DOHH2 (cell line): Measurements from ENCODE around the gene ACTA2.

Experiments used
- H3F3A ChIP-seq: fragments of 200-600 bp; sonication (generic), shearing (Covaris generic); 2 replicates; pipeline ENCODE4 v1.6.0; 2016; ENCODE audit warnings: antibody characterized with exemption, mild to moderate bottlenecking; ENCODE audit not compliant: control insufficient read depth, insufficient read depth
- H3K27ac ChIP-seq: fragments of 200-600 bp; sonication (generic); 2 replicates; pipeline ENCODE4 v1.5.1; 2014; ENCODE audit warnings: low read depth, mild to moderate bottlenecking, low read length, moderate library complexity
- H3K27me3 ChIP-seq: fragments of 200-600 bp; sonication (generic); 2 replicates; pipeline ENCODE4 v1.6.1; 2014; ENCODE audit warnings: mild to moderate bottlenecking, low read length, mixed read lengths; ENCODE audit not compliant: control insufficient read depth
- H3K36me3 ChIP-seq: fragments of 200-600 bp; sonication (generic); 2 replicates; pipeline ENCODE4 v1.6.1; 2014; ENCODE audit warnings: mild to moderate bottlenecking, low read length, moderate library complexity, mixed read lengths; ENCODE audit not compliant: control insufficient read depth
- H3K4me1 ChIP-seq: fragments of 200-600 bp; sonication (generic); 2 replicates; pipeline ENCODE4 v1.6.1; 2014; ENCODE audit warnings: mild to moderate bottlenecking, low read length, mixed read lengths; ENCODE audit not compliant: control insufficient read depth
- H3K4me2 ChIP-seq: fragments of 200-600 bp; sonication (generic); 2 replicates; pipeline ENCODE4 v1.6.0; 2014; ENCODE audit warnings: mild to moderate bottlenecking, low read length, moderate library complexity
- H3K4me3 ChIP-seq: fragments of 200-600 bp; sonication (generic); 2 replicates; pipeline ENCODE4 v1.5.1; 2014; ENCODE audit warnings: mild to moderate bottlenecking, low read length, mixed read lengths
- H3K79me2 ChIP-seq: fragments of 200-600 bp; sonication (generic); 2 replicates; pipeline ENCODE4 v1.6.1; 2014; ENCODE audit warnings: mild to moderate bottlenecking, low read length, mixed read lengths; ENCODE audit not compliant: control insufficient read depth
- H3K9me2 ChIP-seq: fragments of 200-600 bp; sonication (generic); replicated peaks from 2 replicates; pipeline ENCODE4 v1.6.1; 2014; ENCODE audit warnings: mild to moderate bottlenecking, low read length, mixed read lengths; ENCODE audit not compliant: control insufficient read depth
- H3K9me3 ChIP-seq: fragments of 200-600 bp; sonication (generic); 2 replicates; pipeline ENCODE4 v1.6.1; 2014; ENCODE audit warnings: antibody characterized with exemption, low read length, mixed read lengths; ENCODE audit not compliant: control insufficient read depth, insufficient read depth
- H4K20me1 ChIP-seq: fragments of 200-600 bp; sonication (generic); 2 replicates; pipeline ENCODE4 v1.6.0; 2014; ENCODE audit warnings: low read depth, mild to moderate bottlenecking, antibody characterized with exemption, low read length, moderate library complexity; ENCODE audit not compliant: control insufficient read depth, insufficient read depth
- CTCF ChIP-seq: fragments of 200-600 bp; sonication (generic); IDR thresholded peaks from one replicate; pipeline ENCODE4 v1.5.1; 2014; ENCODE audit warnings: antibody characterized with exemption, mild to moderate bottlenecking, low read depth, low read length; ENCODE audit not compliant: poor library complexity, severe bottlenecking
- EZH2phosphoT487 ChIP-seq: fragments of 200-600 bp; sonication (generic); IDR thresholded peaks from 2 replicates; pipeline ENCODE4 v1.6.1; 2017; ENCODE audit warnings: borderline replicate concordance, mild to moderate bottlenecking, antibody characterized with exemption, low read length, moderate library complexity, mixed read lengths

ACTA2 gene

DNA sequence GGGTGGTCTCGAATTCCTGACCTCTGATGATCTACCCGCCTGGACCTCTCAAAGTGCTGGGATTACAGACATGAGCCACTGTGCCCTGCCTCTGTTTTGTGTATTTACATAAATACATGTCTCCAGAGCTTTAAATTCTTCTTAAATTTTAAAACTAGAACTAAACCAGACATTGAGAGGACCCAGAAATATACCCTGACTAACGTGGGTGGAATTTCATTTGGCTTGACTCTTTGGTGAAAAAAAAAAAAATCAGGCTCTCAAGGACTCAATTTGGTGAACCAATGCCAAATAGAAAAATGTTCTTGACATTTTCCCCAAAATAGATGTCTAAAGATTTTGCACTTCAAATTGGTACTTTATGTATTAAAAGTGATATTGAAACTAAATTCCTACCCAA is 21.4 kb upstream of the ACTA2 start:
- Histone ChIP-seq H3F3A (no peaks in the 10 kb centered on the region), H3K4me1 (peaks cover 9% of the 10 kb centered on the region), H3K9me2 (no peaks in the 10 kb centered on the region), H3K4me2 (no peak overlapping the region), H3K9me3 (no peaks in the 10 kb centered on the region), H3K4me3 (no peak overlapping the region), H3K27me3 (peaks cover 3% of the 10 kb centered on the region; the same call in 1 of the 2 replicates), H3K79me2 (no peaks in the 10 kb centered on the region), H4K20me1 (no peaks in the 10 kb centered on the region), H3K36me3 (no peaks in the 10 kb centered on the region), H3K27ac (no peak overlapping the region)
- TF ChIP-seq EZH2phosphoT487 (no peak), CTCF (no peak)

DNA sequence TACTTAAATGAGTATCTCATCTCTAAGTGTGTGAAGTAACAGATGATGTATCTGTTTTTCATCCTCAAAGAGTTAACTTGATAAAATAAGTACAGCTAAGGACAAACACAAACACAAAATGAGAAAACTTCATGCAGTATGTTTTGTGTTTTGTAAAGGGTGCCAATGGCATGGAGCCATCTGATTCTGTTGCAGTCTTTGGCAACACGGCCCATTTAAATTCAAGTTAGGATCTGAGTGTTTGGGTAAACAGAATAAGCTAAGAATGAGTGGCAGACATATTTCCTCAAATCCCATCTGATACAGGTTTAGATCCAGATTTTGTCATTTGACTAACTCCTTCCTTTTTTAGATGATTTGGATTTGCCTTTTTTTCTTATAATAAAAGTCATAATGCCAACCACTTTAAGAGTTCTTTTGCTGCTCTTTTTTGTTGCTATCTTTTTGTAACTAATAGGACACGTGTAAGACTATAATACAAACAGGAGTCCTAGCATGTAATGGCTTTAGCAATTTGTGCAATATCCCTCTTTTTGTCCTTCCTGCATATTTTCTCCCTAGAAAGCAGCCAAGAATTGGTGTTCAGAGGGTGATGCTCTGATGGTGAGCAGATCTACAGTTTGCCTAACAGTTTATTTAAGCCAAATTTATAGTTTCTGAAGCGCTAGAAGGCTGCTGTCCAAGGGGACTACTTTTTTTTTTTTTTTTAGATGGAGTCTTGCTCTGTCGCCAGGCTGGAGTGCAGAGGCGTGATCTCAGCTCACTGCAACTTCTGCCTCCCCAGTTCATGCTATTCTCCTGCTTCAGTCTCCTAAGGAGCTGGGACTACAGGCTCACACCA is 18.9 kb upstream of the ACTA2 start:
- no peaks in the 10 kb centered on the region for H3K9me3 ChIP-seq
- H3F3A ChIP-seq: no peaks in the 10 kb centered on the region
- H4K20me1 ChIP-seq: no peaks in the 10 kb centered on the region
- no peaks in the 10 kb centered on the region for H3K36me3 ChIP-seq
- no peak for TF ChIP-seq CTCF
- no peak overlapping the region for H3K4me2 ChIP-seq
- peaks cover 9% of the 10 kb centered on the region; the same call in 1 of the 2 replicates for H3K27me3 ChIP-seq
- no peak overlapping the region for H3K4me3 ChIP-seq
- no peak overlapping the region for H3K27ac ChIP-seq
- no peaks in the 10 kb centered on the region for H3K79me2 ChIP-seq
- peaks cover 9% of the 10 kb centered on the region for H3K4me1 ChIP-seq
- H3K9me2 ChIP-seq: no peaks in the 10 kb centered on the region

DNA sequence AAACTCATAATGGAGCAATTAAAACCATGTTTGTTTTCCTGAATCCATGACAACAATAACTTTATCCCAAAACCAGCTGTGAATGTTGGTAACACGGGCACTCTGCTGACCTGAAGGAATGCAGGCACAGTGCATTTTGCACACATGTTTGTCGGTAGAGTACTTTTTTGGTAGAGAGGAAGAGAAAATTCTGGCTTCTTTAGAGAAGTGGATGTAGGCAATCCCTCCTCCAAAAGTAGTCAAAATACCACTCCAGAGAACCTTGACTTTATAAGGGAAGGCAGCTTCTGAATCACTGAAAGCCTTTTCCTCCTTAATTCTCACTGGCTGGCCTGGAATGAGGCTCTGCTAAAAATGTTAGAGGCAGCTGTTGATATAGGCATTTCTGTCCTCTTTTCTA is 15.8 kb upstream of the ACTA2 start:
- Histone ChIP-seq H3K4me1 (no peaks in the 10 kb centered on the region), H3K4me2 (no peak overlapping the region), H3K9me3 (no peaks in the 10 kb centered on the region), H3K9me2 (no peaks in the 10 kb centered on the region), H3F3A (no peaks in the 10 kb centered on the region), H3K27ac (no peak overlapping the region), H3K36me3 (no peaks in the 10 kb centered on the region), H3K79me2 (no peaks in the 10 kb centered on the region), H3K27me3 (peaks cover 9% of the 10 kb centered on the region; the same call in 1 of the 2 replicates), H3K4me3 (no peak overlapping the region), H4K20me1 (no peaks in the 10 kb centered on the region)
- TF ChIP-seq EZH2phosphoT487 (no peak), CTCF (no peak)
